Smooth muscle cell (in vitro differentiated cells): ENCODE data around the gene SLC37A2. TPM values are rescaled to one million over a fixed set of nuclear protein-coding genes. Genes with fewer than 3 reads are reported as not detected.

Experiments used
- DNase-seq: peaks from one replicate; lab custom pipeline; 2025; ENCODE audit not compliant: unreplicated experiment; lab: John Stamatoyannopoulos, UW
- H2AFZ ChIP-seq: fragments of 200-600 bp; sonication (generic); 2 replicates; pipeline ENCODE4 v1.6.0; 2016; ENCODE audit warnings: antibody characterized with exemption, low read depth, mild to moderate bottlenecking
- H3F3A ChIP-seq: fragments of 200-600 bp; sonication (generic); 2 replicates; pipeline ENCODE4 v1.6.0; 2017; ENCODE audit warnings: antibody characterized with exemption, low read depth
- H3K27ac ChIP-seq: fragments of 200-600 bp; sonication (generic); 2 replicates; pipeline ENCODE4 v1.5.1; 2016; ENCODE audit warnings: low read depth, mild to moderate bottlenecking
- H3K27me3 ChIP-seq: fragments of 200-600 bp; sonication (generic); 2 replicates; pipeline ENCODE4 v1.6.1; 2016; ENCODE audit warnings: low read depth, mild to moderate bottlenecking
- H3K36me3 ChIP-seq: fragments of 200-600 bp; sonication (generic); 2 replicates; pipeline ENCODE4 v1.5.1; 2016; ENCODE audit warnings: low read depth
- H3K4me1 ChIP-seq: fragments of 200-600 bp; sonication (generic); 2 replicates; pipeline ENCODE4 v1.5.1; 2016; ENCODE audit warnings: low read depth
- H3K4me2 ChIP-seq: fragments of 200-600 bp; sonication (generic); 2 replicates; pipeline ENCODE4 v1.6.0; 2016; ENCODE audit warnings: mild to moderate bottlenecking
- H3K4me3 ChIP-seq: fragments of 200-600 bp; sonication (generic); 2 replicates; pipeline ENCODE4 v1.5.1; 2016; ENCODE audit warnings: mild to moderate bottlenecking
- H3K79me2 ChIP-seq: fragments of 200-600 bp; sonication (generic); 2 replicates; pipeline ENCODE4 v1.6.0; 2016; ENCODE audit warnings: low read depth, mild to moderate bottlenecking
- H3K9ac ChIP-seq: fragments of 200-600 bp; sonication (generic); 2 replicates; pipeline ENCODE4 v1.6.0; 2016; ENCODE audit warnings: low read depth
- H3K9me3 ChIP-seq: fragments of 200-600 bp; sonication (generic); replicated peaks from 2 replicates; pipeline ENCODE4 v1.5.1; 2016; ENCODE audit warnings: low read depth
- H4K20me1 ChIP-seq: fragments of 200-600 bp; sonication (generic); 2 replicates; pipeline ENCODE4 v1.6.0; 2016; ENCODE audit warnings: low read depth
- CTCF ChIP-seq: fragments of 200-600 bp; sonication (generic); IDR thresholded peaks from 2 replicates; pipeline ENCODE4 v1.5.1; 2017; ENCODE audit warnings: borderline replicate concordance, mild to moderate bottlenecking, antibody characterized with exemption; ENCODE audit not compliant: insufficient read depth, poor library complexity, severe bottlenecking
- WGBS: methylation state at CpG from one replicate; pipeline ENCODE4 v1.1.7; 2016; ENCODE audit warnings: low lambda C conversion rate; 5-methylcytosine and 5-hydroxymethylcytosine counted together
- polyA plus RNA-seq: library from polyadenylated mRNA; unstranded; fragments of >200 nt; fragmentation: Nextera tagmentation; extraction: Ambion mirVana; gene quantifications from 2 replicates; pipeline ENCODE4 v1.2.1, GENCODE V29; 2016
- total RNA-seq: library from RNA; depleted of rRNA; stranded (reverse); fragments of >200 nt; gene quantifications from 2 replicates; pipeline ENCODE4 v1.2.3, GENCODE V29; 2014

SLC37A2 gene
- total and polyA plus RNA-seq, 2 experiments from 2014 or later: 0.69 to 5.3 TPM

- H4K20me1 ChIP-seq: no peaks in the 10 kb centered on the region
- no peaks in the 10 kb centered on the region for H3K36me3 ChIP-seq
- peaks cover 6% of the 10 kb centered on the region for H3K27me3 ChIP-seq
- no peak overlapping the region for H3K27ac ChIP-seq
- peak overlapping the region; percentile 88 for H2AFZ ChIP-seq
- H3F3A ChIP-seq: no peaks in the 10 kb centered on the region
- no peaks in the 10 kb centered on the region for H3K9me3 ChIP-seq
- no peak for DNase-seq
- no peak for TF ChIP-seq CTCF
- 82% methylated on average over 9 of the region's 9 CpGs for WGBS
- H3K4me1 ChIP-seq: peaks cover 4% of the 10 kb centered on the region
- H3K4me2 ChIP-seq: peak overlapping the region; percentile 78
- H3K4me3 ChIP-seq: peak overlapping the region; percentile 39
- no peak overlapping the region for H3K9ac ChIP-seq
- peaks cover 9% of the 10 kb centered on the region for H3K79me2 ChIP-seq
Measured at GRCh38 chr11:125112208-125112604, 49.1 kb downstream of the SLC37A2 start.

- Histone ChIP-seq H3K9me3 (no peaks in the 10 kb centered on the region), H3K9ac (no peak overlapping the region), H3K36me3 (no peaks in the 10 kb centered on the region), H3K27ac (no peak overlapping the region), H3K27me3 (peaks cover 9% of the 10 kb centered on the region), H3F3A (no peaks in the 10 kb centered on the region), H3K4me3 (no peak overlapping the region), H3K4me2 (no peak overlapping the region), H2AFZ (no peak overlapping the region), H4K20me1 (no peaks in the 10 kb centered on the region), H3K79me2 (peaks cover 9% of the 10 kb centered on the region), H3K4me1 (peaks cover 4% of the 10 kb centered on the region)
- DNase-seq: no peak
- WGBS: 43% methylated on average over 8 of the region's 8 CpGs
- TF ChIP-seq CTCF: no peak
Measured at GRCh38 chr11:125114518-125114917, 51.4 kb downstream of the SLC37A2 start.

- Histone ChIP-seq H3K4me1 (no peaks in the 10 kb centered on the region), H3K4me2 (no peak overlapping the region), H3K36me3 (no peaks in the 10 kb centered on the region), H3K27me3 (peaks cover 9% of the 10 kb centered on the region), H4K20me1 (no peaks in the 10 kb centered on the region), H2AFZ (no peak overlapping the region), H3K9ac (no peak overlapping the region), H3F3A (no peaks in the 10 kb centered on the region), H3K27ac (no peak overlapping the region), H3K4me3 (no peak overlapping the region), H3K9me3 (no peaks in the 10 kb centered on the region), H3K79me2 (no peaks in the 10 kb centered on the region)
- WGBS: 88% methylated on average over 4 of the region's 4 CpGs
- TF ChIP-seq CTCF: no peak
- no peak for DNase-seq
Measured at GRCh38 chr11:125117429-125117828, 54.3 kb downstream of the SLC37A2 start.

GRCh38 chr11:125123194-125123946 lies 60.3 kb downstream of the SLC37A2 start:
- WGBS: 87% methylated on average over 4 of the region's 4 CpGs
- H3K36me3 ChIP-seq: no peaks in the 10 kb centered on the region
- H2AFZ ChIP-seq: peak overlapping the region; percentile 69
- H3K4me1 ChIP-seq: no peaks in the 10 kb centered on the region
- no peaks in the 10 kb centered on the region for H3K9me3 ChIP-seq
- H3K4me3 ChIP-seq: no peak overlapping the region
- H4K20me1 ChIP-seq: no peaks in the 10 kb centered on the region
- H3K9ac ChIP-seq: no peak overlapping the region
- H3K4me2 ChIP-seq: no peak overlapping the region
- DNase-seq: no peak
- no peaks in the 10 kb centered on the region for H3K27me3 ChIP-seq
- TF ChIP-seq CTCF: no peak
- no peak overlapping the region for H3K27ac ChIP-seq
- H3K79me2 ChIP-seq: no peaks in the 10 kb centered on the region
- no peaks in the 10 kb centered on the region for H3F3A ChIP-seq
